SK-N-SH (cell line): ENCODE results near the gene PSMA3. TPM values are rescaled to one million over a fixed set of nuclear protein-coding genes. Genes with fewer than 3 reads are reported as not detected.
A peak's percentile ranks its signal among the peaks of the same experiment; 100 is the strongest.

Source experiments
- CTCF ChIA-PET: fragments of 300-600, 350-600 bp; formaldehyde crosslinking; extraction: SDS; loops from one replicate; lab custom pipeline; 2021; lab: Yijun Ruan, JAX
- POLR2A ChIA-PET: fragments of 350-600 bp; sonication (Branson Sonifier 250); formaldehyde crosslinking; extraction: SDS; loops from one replicate; lab custom pipeline; 2020; ENCODE audit warnings: antibody characterized with exemption, inconsistent platforms; lab: Yijun Ruan, JAX
- DNase-seq: peaks from one replicate; pipeline ENCODE4 v3.0.0; 2012
- H2AFZ ChIP-seq: fragments of 200-600 bp; sonication (generic); 2 replicates; pipeline ENCODE4 v1.8.1; 2016; ENCODE audit warnings: antibody characterized with exemption, mild to moderate bottlenecking, low read depth
- H3F3A ChIP-seq: fragments of 200-600 bp; sonication (generic); replicated peaks from 2 replicates; pipeline ENCODE3; 2016; ENCODE audit warnings: antibody characterized with exemption, mild to moderate bottlenecking; ENCODE audit not compliant: insufficient read depth
- H3K27ac ChIP-seq, 2 experiments: fragments of 200-500 bp in 1 of 2; fragments of 200-600 bp in 1 of 2; sonication (Bioruptor generic) in 1 of 2; sonication (generic), shearing (Covaris generic) in 1 of 2; 2 replicates each; pipeline versions ENCODE4 v1.5.1 to v1.6.1; 2014 to 2016; ENCODE audit warnings: low read depth in 2 of 2, inconsistent platforms in 1 of 2, low read length in 1 of 2, mild to moderate bottlenecking in 1 of 2, mixed read lengths in 1 of 2
- H3K27me3 ChIP-seq: fragments of 200-600 bp; sonication (generic), shearing (Covaris generic); 2 replicates; pipeline ENCODE4 v1.6.1; 2016; ENCODE audit warnings: mixed run types; ENCODE audit not compliant: insufficient read depth
- H3K36me3 ChIP-seq, 2 experiments: fragments of 200-500 bp in 1 of 2; fragments of 200-600 bp in 1 of 2; sonication (Bioruptor generic) in 1 of 2; sonication (generic) in 1 of 2; replicated peaks in 1 of 2; 2 replicates each; pipeline versions ENCODE3 to v1.5.1; 2014 to 2016; ENCODE audit warnings: low read length in 1 of 2, mild to moderate bottlenecking in 1 of 2; ENCODE audit not compliant: insufficient read depth in 2 of 2, control insufficient read depth in 1 of 2
- H3K4me1 ChIP-seq, 2 experiments: fragments of 200-500 bp in 1 of 2; fragments of 200-600 bp in 1 of 2; sonication (Bioruptor generic) in 1 of 2; sonication (generic), shearing (Covaris generic) in 1 of 2; 2 replicates each; pipeline versions ENCODE4 v1.5.1 to v1.6.1; 2014 to 2016; ENCODE audit warnings: low read depth in 1 of 2, low read length in 1 of 2, mixed run types in 1 of 2; ENCODE audit not compliant: insufficient read depth in 2 of 2, control insufficient read depth in 1 of 2
- H3K4me2 ChIP-seq: fragments of 200-600 bp; sonication (generic), shearing (Covaris generic); 2 replicates; pipeline ENCODE4 v1.6.1; 2017; ENCODE audit warnings: mixed run types
- H3K4me3 ChIP-seq, 2 experiments: fragments of 200-500 bp in 1 of 2; fragments of 200-600 bp in 1 of 2; sonication (Bioruptor generic) in 1 of 2; sonication (generic), shearing (Covaris generic) in 1 of 2; 2 replicates each; pipeline versions ENCODE4 v1.5.1 to v1.8.1; 2014 to 2016; ENCODE audit warnings: low read depth in 2 of 2, inconsistent platforms in 1 of 2, low read length in 1 of 2, mild to moderate bottlenecking in 1 of 2, mixed read lengths in 1 of 2, moderate library complexity in 1 of 2
- H3K79me2 ChIP-seq: fragments of 200-600 bp; sonication (generic); 2 replicates; pipeline ENCODE4 v1.8.1; 2017; ENCODE audit warnings: mild to moderate bottlenecking; ENCODE audit not compliant: insufficient read depth
- H3K9ac ChIP-seq: fragments of 200-600 bp; sonication (generic); 2 replicates; pipeline ENCODE4 v1.6.1; 2017; ENCODE audit warnings: mixed run types
- H3K9me2 ChIP-seq: fragments of 200-600 bp; sonication (generic); 2 replicates; pipeline ENCODE4 v1.6.1; 2017; ENCODE audit warnings: mixed run types
- H3K9me3 ChIP-seq: fragments of 200-600 bp; sonication (generic); 2 replicates; pipeline ENCODE4 v1.6.1; 2017; ENCODE audit warnings: mixed run types, mild to moderate bottlenecking, moderate library complexity
- H4K20me1 ChIP-seq: fragments of 200-600 bp; sonication (generic); 2 replicates; pipeline ENCODE4 v1.6.1; 2017; ENCODE audit warnings: mild to moderate bottlenecking, mixed run types; ENCODE audit not compliant: insufficient read depth
- CHD2 ChIP-seq: fragments of 150-350 bp; IDR thresholded peaks from 2 replicates; pipeline ENCODE4 v1.6.1; 2018; ENCODE audit warnings: low read length; ENCODE audit not compliant: partially characterized antibody
- CTCF ChIP-seq: fragments of 200-600 bp; sonication (generic); IDR thresholded peaks from 2 replicates; pipeline ENCODE4 v1.6.1; 2017; ENCODE audit warnings: antibody characterized with exemption, mild to moderate bottlenecking, moderate library complexity
- ELF1 ChIP-seq: IDR thresholded peaks from 2 replicates; pipeline ENCODE4 v1.4.0; 2012
- EP300 ChIP-seq, 2 experiments: IDR thresholded peaks; 2 replicates each; pipeline versions ENCODE4 v1.4.0 to v1.6.1; 2012; ENCODE audit warnings: borderline replicate concordance in 1 of 2, low read depth in 1 of 2, low read length in 1 of 2
- FOXM1 ChIP-seq: IDR thresholded peaks from 2 replicates; pipeline ENCODE4 v1.4.0; 2012; ENCODE audit warnings: low read depth, mild to moderate bottlenecking
- GABPA ChIP-seq: IDR thresholded peaks from 2 replicates; pipeline ENCODE4 v1.4.0; 2012; ENCODE audit warnings: low read depth, mild to moderate bottlenecking
- GATA2 ChIP-seq: sonication (generic); formaldehyde crosslinking; IDR thresholded peaks from 2 replicates; pipeline ENCODE4 v1.5.0; 2020; ENCODE audit warnings: mild to moderate bottlenecking, missing genetic modification reagents
- IRF3 ChIP-seq: fragments of 150-350 bp; IDR thresholded peaks from 2 replicates; pipeline ENCODE4 v1.6.1; 2016; ENCODE audit warnings: mild to moderate bottlenecking, low read depth, low read length
- JUND ChIP-seq: IDR thresholded peaks from 2 replicates; pipeline ENCODE4 v1.4.0; 2012
- MAX ChIP-seq: IDR thresholded peaks from 2 replicates; pipeline ENCODE4 v1.4.0; 2012; ENCODE audit warnings: low read depth
- MEF2A ChIP-seq: IDR thresholded peaks from 2 replicates; pipeline ENCODE4 v1.4.0; 2012; ENCODE audit warnings: low read depth, borderline replicate concordance
- NFIC ChIP-seq: IDR thresholded peaks from 2 replicates; pipeline ENCODE4 v1.4.0; 2012; ENCODE audit warnings: borderline replicate concordance
- NRF1 ChIP-seq: IDR thresholded peaks from 2 replicates; pipeline ENCODE4 v1.6.1; 2012; ENCODE audit warnings: low read depth, mild to moderate bottlenecking, low read length
- PBX3 ChIP-seq: IDR thresholded peaks from 2 replicates; pipeline ENCODE4; 2012
- POLR2AphosphoS5 ChIP-seq: IDR thresholded peaks from 2 replicates; pipeline ENCODE4 v1.6.1; 2012; ENCODE audit warnings: low read depth, low read length
- RFX5 ChIP-seq: IDR thresholded peaks from 2 replicates; pipeline ENCODE4 v1.6.1; 2012; ENCODE audit warnings: mild to moderate bottlenecking, improper control_type of control experiment, low read length
- SIN3A ChIP-seq: IDR thresholded peaks from 2 replicates; pipeline ENCODE4 v1.6.1; 2012; ENCODE audit warnings: low read depth, mild to moderate bottlenecking, low read length, moderate library complexity, borderline replicate concordance
- SMC3 ChIP-seq: IDR thresholded peaks from 2 replicates; pipeline ENCODE4 v1.6.1; 2012; ENCODE audit warnings: low read depth, low read length, improper control_type of control experiment
- TAF1 ChIP-seq: IDR thresholded peaks from 2 replicates; pipeline ENCODE4 v1.6.1; 2012; ENCODE audit warnings: low read depth, mild to moderate bottlenecking, low read length, moderate library complexity, borderline replicate concordance
- TEAD4 ChIP-seq: IDR thresholded peaks from 2 replicates; pipeline ENCODE4 v1.4.0; 2012; ENCODE audit warnings: mild to moderate bottlenecking, borderline replicate concordance; ENCODE audit not compliant: insufficient read depth
- YY1 ChIP-seq: IDR thresholded peaks from 2 replicates; pipeline ENCODE4 v1.4.0; 2012; ENCODE audit warnings: low read depth, mild to moderate bottlenecking
- WGBS: methylation state at CpG from one replicate; pipeline ENCODE4 v1.1.6; 2017; ENCODE audit warnings: low lambda C conversion rate; 5-methylcytosine and 5-hydroxymethylcytosine counted together
- polyA plus RNA-seq, 3 experiments: library from polyadenylated mRNA; depleted of rRNA; stranded (reverse); fragments of >200 nt; gene quantifications; 2 replicates each; pipeline ENCODE4 v1.2.3, GENCODE V29; 2012
- TF ChIP-seq, protein P1 (sequence below): IDR thresholded peaks from 2 replicates; pipeline ENCODE4 v1.6.1; 2012; ENCODE audit warnings: mild to moderate bottlenecking, low read depth, low read length, moderate library complexity

The PSMA3 gene
- polyA plus RNA-seq, 1 of the 3 experiments (the other 2 are of a cell fraction): 203 TPM

DNA sequence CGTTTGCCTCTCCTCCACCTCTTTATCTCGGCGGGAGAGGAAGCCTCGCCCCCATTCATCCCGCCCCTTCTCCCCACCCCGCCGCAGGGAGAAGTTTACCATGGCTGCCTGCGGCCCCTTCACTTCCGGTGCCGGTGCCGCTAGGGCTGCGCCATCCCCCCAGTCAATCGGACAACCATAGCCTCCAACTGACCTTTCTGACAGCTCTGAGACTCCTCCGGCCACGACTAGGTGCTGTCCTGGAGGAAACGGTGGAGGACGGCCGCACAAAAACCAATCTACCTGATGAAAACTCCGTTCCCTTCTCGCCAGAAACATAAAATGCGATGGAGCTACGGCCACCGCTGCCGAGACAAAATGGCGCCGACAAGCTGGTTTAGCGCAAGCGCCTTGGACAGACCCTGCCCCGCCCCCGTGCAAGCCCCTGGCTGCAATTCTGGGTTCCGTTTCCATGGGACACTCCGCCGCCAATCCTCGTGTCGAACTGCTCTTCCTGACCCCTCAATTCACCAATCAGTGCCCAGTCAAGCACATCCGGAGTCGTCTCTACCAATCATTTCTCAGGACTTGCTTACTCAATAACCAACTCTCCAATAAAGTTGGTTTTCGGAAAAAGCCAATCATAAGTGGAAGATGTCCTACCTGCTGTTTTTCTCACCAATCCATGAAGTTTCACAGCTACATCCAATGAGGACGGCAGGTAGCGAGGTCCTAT is 53.3 kb downstream of the PSMA3 start:
- Histone ChIP-seq H3K27ac (peak overlapping the region; percentile 97 to 100), H2AFZ (no peak overlapping the region), H3K9me3 (no peaks in the 10 kb centered on the region), H3F3A (peaks cover 6% of the 10 kb centered on the region), H3K4me3 (peak overlapping the region; percentile 91 to 100), H4K20me1 (peaks cover 46% of the 10 kb centered on the region), H3K4me1 (peaks cover 2 to 6% of the 10 kb centered on the region in 2 experiments; a peak in 2 of 4 replicates), H3K9me2 (no peaks in the 10 kb centered on the region), H3K79me2 (peaks cover 83% of the 10 kb centered on the region), H3K27me3 (no peaks in the 10 kb centered on the region), H3K36me3 (peaks cover 29 to 40% of the 10 kb centered on the region in 2 experiments), H3K4me2 (peak overlapping the region; percentile 85), H3K9ac (peak overlapping the region; percentile 91)
- DNase-seq: peak; percentile 94
- CTCF ChIA-PET: interaction anchor here (0.6 to 1.6 kb wide), 9 partner anchors 8 to 99 kb away, joined by 3 to 6 read pairs (median 3); no protein-coding TSS in a partner anchor
- POLR2A ChIA-PET: interaction anchor here (0.5 to 1.6 kb wide), 10 partner anchors 20 to 1030 kb away, joined by 3 to 8 read pairs (median 4); partner anchors contain the start of genes ACTR10, KIAA0586, PSMA3 and TIMM9
- TF ChIP-seq GABPA: peak; percentile 76
- no peak for TF ChIP-seq SMC3
- TF ChIP-seq TAF1: peak; percentile 61; the same call in 1 of the 2 replicates
- TF ChIP-seq MAX: peak; percentile 65
- TF ChIP-seq CTCF: peak; percentile 13; the same call in 1 of the 2 replicates
- 0 out of 2 replicates have a peak, but pooled peaks have one; percentile 7 for TF ChIP-seq NFIC
- no peak for TF ChIP-seq JUND
- peak; percentile 100 for TF ChIP-seq IRF3
- no peak for TF ChIP-seq GATA2
- TF ChIP-seq PBX3: peak; percentile 97
- peak; percentile 70 for TF ChIP-seq NRF1
- TF ChIP-seq EP300 (IDR thresholded peaks at IDR 0.05; ENCODE audit: borderline replicate concordance in 1 of 2, low read depth in 1 of 2, low read length in 1 of 2): peak; percentile 12 to 27; a peak in 1 of 4 replicates
- no peak for TF ChIP-seq TEAD4
- TF ChIP-seq, protein P1, sequence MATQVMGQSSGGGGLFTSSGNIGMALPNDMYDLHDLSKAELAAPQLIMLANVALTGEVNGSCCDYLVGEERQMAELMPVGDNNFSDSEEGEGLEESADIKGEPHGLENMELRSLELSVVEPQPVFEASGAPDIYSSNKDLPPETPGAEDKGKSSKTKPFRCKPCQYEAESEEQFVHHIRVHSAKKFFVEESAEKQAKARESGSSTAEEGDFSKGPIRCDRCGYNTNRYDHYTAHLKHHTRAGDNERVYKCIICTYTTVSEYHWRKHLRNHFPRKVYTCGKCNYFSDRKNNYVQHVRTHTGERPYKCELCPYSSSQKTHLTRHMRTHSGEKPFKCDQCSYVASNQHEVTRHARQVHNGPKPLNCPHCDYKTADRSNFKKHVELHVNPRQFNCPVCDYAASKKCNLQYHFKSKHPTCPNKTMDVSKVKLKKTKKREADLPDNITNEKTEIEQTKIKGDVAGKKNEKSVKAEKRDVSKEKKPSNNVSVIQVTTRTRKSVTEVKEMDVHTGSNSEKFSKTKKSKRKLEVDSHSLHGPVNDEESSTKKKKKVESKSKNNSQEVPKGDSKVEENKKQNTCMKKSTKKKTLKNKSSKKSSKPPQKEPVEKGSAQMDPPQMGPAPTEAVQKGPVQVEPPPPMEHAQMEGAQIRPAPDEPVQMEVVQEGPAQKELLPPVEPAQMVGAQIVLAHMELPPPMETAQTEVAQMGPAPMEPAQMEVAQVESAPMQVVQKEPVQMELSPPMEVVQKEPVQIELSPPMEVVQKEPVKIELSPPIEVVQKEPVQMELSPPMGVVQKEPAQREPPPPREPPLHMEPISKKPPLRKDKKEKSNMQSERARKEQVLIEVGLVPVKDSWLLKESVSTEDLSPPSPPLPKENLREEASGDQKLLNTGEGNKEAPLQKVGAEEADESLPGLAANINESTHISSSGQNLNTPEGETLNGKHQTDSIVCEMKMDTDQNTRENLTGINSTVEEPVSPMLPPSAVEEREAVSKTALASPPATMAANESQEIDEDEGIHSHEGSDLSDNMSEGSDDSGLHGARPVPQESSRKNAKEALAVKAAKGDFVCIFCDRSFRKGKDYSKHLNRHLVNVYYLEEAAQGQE: 0 out of 2 replicates have a peak, but pooled peaks have one; percentile 8
- peak; percentile 95 for TF ChIP-seq YY1
- TF ChIP-seq CHD2: peak; percentile 61
- 0 out of 2 replicates have a peak, but pooled peaks have one; percentile 23 for TF ChIP-seq SIN3A
- TF ChIP-seq FOXM1: peak; percentile 37; the same call in 1 of the 2 replicates
- TF ChIP-seq RFX5: peak; percentile 83
- TF ChIP-seq MEF2A: no peak
- TF ChIP-seq ELF1: peak; percentile 89
- peak; percentile 92 for TF ChIP-seq POLR2AphosphoS5
- 2% methylated on average over 39 of the region's 40 CpGs for WGBS
